Neuronal stem cell (in vitro differentiated cells): ENCODE data around the gene SYT7.

Source experiments
- DNase-seq: peaks from one replicate; pipeline ENCODE4 v3.0.0-alpha.2; 2013; ENCODE audit warnings: low spot score
- H2AFZ ChIP-seq: one replicate; pipeline ENCODE4 v1.6.1; 2013; ENCODE audit warnings: mild to moderate bottlenecking, low read length, inconsistent platforms
- H2AK5ac ChIP-seq: 2 replicates; pipeline ENCODE4 v1.6.1; 2013; ENCODE audit warnings: low read depth, mild to moderate bottlenecking, inconsistent platforms, low read length, moderate library complexity, mixed read lengths
- H2BK120ac ChIP-seq: 2 replicates; pipeline ENCODE4 v1.6.1; 2013; ENCODE audit warnings: low read depth, mild to moderate bottlenecking, inconsistent platforms, low read length, moderate library complexity, mixed read lengths
- H2BK12ac ChIP-seq: one replicate; pipeline ENCODE4 v1.6.1; 2013; ENCODE audit warnings: low read length, inconsistent platforms
- H2BK15ac ChIP-seq: 2 replicates; pipeline ENCODE4 v1.6.1; 2013; ENCODE audit warnings: mild to moderate bottlenecking, low read length, inconsistent platforms, mixed read lengths
- H2BK5ac ChIP-seq: one replicate; pipeline ENCODE4 v1.6.1; 2013; ENCODE audit warnings: inconsistent platforms, mild to moderate bottlenecking, low read length, moderate library complexity
- H3K14ac ChIP-seq: one replicate; pipeline ENCODE4 v1.6.1; 2013; ENCODE audit warnings: low read length, inconsistent platforms
- H3K18ac ChIP-seq: 2 replicates; pipeline ENCODE4 v1.6.1; 2013; ENCODE audit warnings: low read length, inconsistent platforms
- H3K23ac ChIP-seq: 2 replicates; pipeline ENCODE4 v1.6.1; 2013; ENCODE audit warnings: low read depth, mild to moderate bottlenecking, mixed read lengths, low read length, inconsistent platforms; ENCODE audit not compliant: poor library complexity
- H3K27ac ChIP-seq: replicated peaks from 3 replicates; pipeline ENCODE4 v1.5.1; 2013; ENCODE audit warnings: low read length, inconsistent platforms
- H3K27me3 ChIP-seq, 3 experiments: 2 replicates each; pipeline ENCODE4 v1.6.1; 2013; ENCODE audit warnings: low read length in 3 of 3, mild to moderate bottlenecking in 2 of 3, inconsistent platforms in 1 of 3, low read depth in 1 of 3, mixed read lengths in 1 of 3, moderate library complexity in 1 of 3; ENCODE audit not compliant: control insufficient read depth in 3 of 3, insufficient read depth in 3 of 3
- H3K36me3 ChIP-seq, 2 donors: replicated peaks in 1 of 2; 2 replicates each; pipeline ENCODE4 v1.6.1; 2013; ENCODE audit warnings: low read length in 2 of 2; ENCODE audit not compliant: control insufficient read depth in 2 of 2, insufficient read depth in 2 of 2
- H3K4ac ChIP-seq: 2 replicates; pipeline ENCODE4 v1.6.1; 2013; ENCODE audit warnings: inconsistent platforms, mild to moderate bottlenecking, low read length, moderate library complexity
- H3K4me1 ChIP-seq, 2 donors: 1 replicate in 1 of 2; 2 replicates in 1 of 2; pipeline ENCODE4 v1.6.1; 2013; ENCODE audit warnings: low read length in 2 of 2, low read depth in 1 of 2; ENCODE audit not compliant: control insufficient read depth in 2 of 2, insufficient read depth in 1 of 2
- H3K4me2 ChIP-seq: one replicate; pipeline ENCODE4 v1.6.1; 2013; ENCODE audit warnings: mild to moderate bottlenecking, low read length, inconsistent platforms; ENCODE audit not compliant: insufficient read depth, poor library complexity, severe bottlenecking
- H3K4me3 ChIP-seq, 2 donors: 2 replicates each; pipeline ENCODE4 v1.5.1; 2013; ENCODE audit warnings: low read length in 2 of 2, mild to moderate bottlenecking in 2 of 2, inconsistent platforms in 1 of 2, moderate library complexity in 1 of 2
- H3K79me1 ChIP-seq: one replicate; pipeline ENCODE4 v1.6.1; 2013; ENCODE audit warnings: low read depth, mild to moderate bottlenecking, inconsistent platforms, low read length, moderate library complexity
- H3K9ac ChIP-seq: one replicate; pipeline ENCODE4 v1.6.1; 2013; ENCODE audit warnings: mild to moderate bottlenecking, low read depth, low read length, inconsistent platforms; ENCODE audit not compliant: poor library complexity
- H3K9me3 ChIP-seq, 2 donors: replicated peaks in 1 of 2; 2 replicates each; pipeline versions ENCODE3 to v1.6.1; 2013; ENCODE audit warnings: low read length in 2 of 2, mild to moderate bottlenecking in 2 of 2, inconsistent platforms in 1 of 2, low read depth in 1 of 2, mixed read lengths in 1 of 2, moderate library complexity in 1 of 2; ENCODE audit not compliant: control insufficient read depth in 2 of 2, insufficient read depth in 1 of 2
- H4K8ac ChIP-seq: one replicate; pipeline ENCODE4 v1.6.1; 2013; ENCODE audit warnings: low read depth, mild to moderate bottlenecking, inconsistent platforms, low read length, moderate library complexity
- H4K91ac ChIP-seq: one replicate; pipeline ENCODE4 v1.6.1; 2013; ENCODE audit warnings: low read length, low read depth, mild to moderate bottlenecking, inconsistent platforms; ENCODE audit not compliant: poor library complexity
- WGBS, 2 donors: extraction: QIAGEN DNeasy Blood & Tissue Kit; methylation state at CpG; one replicate each; pipeline ENCODE4 v1.1.7; 2013; ENCODE audit warnings: missing lambda C conversion rate in 2 of 2, mixed read lengths in 1 of 2; ENCODE audit not compliant: insufficient read length in 2 of 2, insufficient replicate concordance in 1 of 2; ENCODE audit errors: extremely low coverage in 2 of 2; 5-methylcytosine and 5-hydroxymethylcytosine counted together

The SYT7 gene

GRCh38 chr11:61539831-61540357, 41.0 kb downstream of the SYT7 start:
- Histone ChIP-seq H3K23ac (no peak overlapping the region), H2BK5ac (no peak overlapping the region), H3K4me3 (no peak overlapping the region), H2AFZ (no peak overlapping the region), H3K36me3 (no peaks in the 10 kb centered on the region), H3K4me1 (peaks cover 12% of the 10 kb centered on the region in 2 donors), H3K18ac (peak overlapping the region; percentile 45), H2AK5ac (no peak overlapping the region), H2BK120ac (no peak overlapping the region), H3K14ac (no peak overlapping the region), H3K4me2 (no peak overlapping the region), H4K8ac (no peak overlapping the region), H3K79me1 (no peaks in the 10 kb centered on the region), H3K9ac (no peak overlapping the region), H2BK12ac (no peak overlapping the region), H3K27me3 (peaks cover 0 to 14% (median 0%) of the 10 kb centered on the region in 3 experiments), H2BK15ac (no peak overlapping the region), H4K91ac (peak overlapping the region; percentile 1), H3K9me3 (no peaks in the 10 kb centered on the region), H3K27ac (no peak overlapping the region), H3K4ac (no peak overlapping the region)
- no peak for DNase-seq
- no CpG with 5 or more reads among the region's 14 CpGs for WGBS, 2 donors

GRCh38 chr11:61539006-61539405, 41.9 kb downstream of the SYT7 start:
- Histone ChIP-seq H4K8ac (no peak overlapping the region), H2BK12ac (no peak overlapping the region), H2AK5ac (no peak overlapping the region), H3K4me3 (no peak overlapping the region), H3K36me3 (no peaks in the 10 kb centered on the region), H2BK120ac (no peak overlapping the region), H2AFZ (no peak overlapping the region), H2BK5ac (peak overlapping the region; percentile 11), H3K9ac (no peak overlapping the region), H3K4ac (no peak overlapping the region), H2BK15ac (peak overlapping the region; percentile 43), H3K18ac (peak overlapping the region; percentile 65), H4K91ac (peak overlapping the region; percentile 1), H3K27me3 (peaks cover 0 to 14% (median 0%) of the 10 kb centered on the region in 3 experiments), H3K4me2 (no peak overlapping the region), H3K9me3 (peaks cover 0 to 3% of the 10 kb centered on the region in 2 donors), H3K79me1 (no peaks in the 10 kb centered on the region), H3K27ac (no peak overlapping the region), H3K23ac (no peak overlapping the region), H3K4me1 (peaks cover 12 to 13% of the 10 kb centered on the region in 2 donors), H3K14ac (peak overlapping the region; percentile 57)
- DNase-seq: no peak
- no CpG with 5 or more reads among the region's 11 CpGs for WGBS, 2 donors

- Histone ChIP-seq H3K18ac (peak overlapping the region; percentile 65), H2BK5ac (peak overlapping the region; percentile 11), H3K4ac (no peak overlapping the region), H3K27ac (no peak overlapping the region), H2BK15ac (peak overlapping the region; percentile 84), H2BK120ac (peak overlapping the region; percentile 21), H4K8ac (no peak overlapping the region), H2BK12ac (no peak overlapping the region), H4K91ac (no peak overlapping the region), H3K9me3 (peaks cover 0 to 3% of the 10 kb centered on the region in 2 donors), H2AK5ac (no peak overlapping the region), H3K27me3 (peaks cover 0 to 14% (median 0%) of the 10 kb centered on the region in 3 experiments), H3K14ac (no peak overlapping the region), H3K4me1 (peaks cover 12 to 13% of the 10 kb centered on the region in 2 donors), H3K36me3 (no peaks in the 10 kb centered on the region), H2AFZ (no peak overlapping the region), H3K4me3 (no peak overlapping the region), H3K9ac (no peak overlapping the region), H3K23ac (no peak overlapping the region), H3K4me2 (no peak overlapping the region), H3K79me1 (no peaks in the 10 kb centered on the region)
- DNase-seq: no peak
- no CpG with 5 or more reads among the region's 9 CpGs for WGBS, 2 donors
Observed at GRCh38 chr11:61538636-61538961, 42.3 kb downstream of the SYT7 start.

GRCh38 chr11:61537326-61537725, 43.5 kb downstream of the SYT7 start:
- peak overlapping the region; percentile 9 for H2BK5ac ChIP-seq
- no peak overlapping the region for H3K23ac ChIP-seq
- H3K27ac ChIP-seq: no peak overlapping the region
- H3K18ac ChIP-seq: peak overlapping the region; percentile 2
- H2AK5ac ChIP-seq: peak overlapping the region; percentile 85
- no peak overlapping the region for H2BK12ac ChIP-seq
- H4K8ac ChIP-seq: peak overlapping the region; percentile 72
- no CpG with 5 or more reads among the region's 8 CpGs for WGBS, 2 donors
- H4K91ac ChIP-seq: no peak overlapping the region
- peak overlapping the region; percentile 84 for H2BK15ac ChIP-seq
- no peaks in the 10 kb centered on the region for H3K79me1 ChIP-seq
- no peak overlapping the region for H3K4me3 ChIP-seq
- H3K27me3 ChIP-seq: peaks cover 0 to 14% (median 0%) of the 10 kb centered on the region in 3 experiments
- H3K14ac ChIP-seq: no peak overlapping the region
- H3K4ac ChIP-seq: no peak overlapping the region
- H2AFZ ChIP-seq: no peak overlapping the region
- H2BK120ac ChIP-seq: no peak overlapping the region
- H3K9ac ChIP-seq: no peak overlapping the region
- peaks cover 10 to 12% of the 10 kb centered on the region in 2 donors for H3K4me1 ChIP-seq
- H3K9me3 ChIP-seq: peaks cover 0 to 3% of the 10 kb centered on the region in 2 donors
- H3K4me2 ChIP-seq: no peak overlapping the region
- DNase-seq: no peak
- H3K36me3 ChIP-seq: no peaks in the 10 kb centered on the region
